ENCODE measurements around the gene TUBA8.
A peak's percentile ranks its signal among the peaks of the same experiment; 100 is the strongest.
"Not testable (repeated sequence)": the region's sequence is repeated elsewhere in the genome, so short reads cannot be mapped to it uniquely, and the experiment has no call there.

The TUBA8 gene

DNA sequence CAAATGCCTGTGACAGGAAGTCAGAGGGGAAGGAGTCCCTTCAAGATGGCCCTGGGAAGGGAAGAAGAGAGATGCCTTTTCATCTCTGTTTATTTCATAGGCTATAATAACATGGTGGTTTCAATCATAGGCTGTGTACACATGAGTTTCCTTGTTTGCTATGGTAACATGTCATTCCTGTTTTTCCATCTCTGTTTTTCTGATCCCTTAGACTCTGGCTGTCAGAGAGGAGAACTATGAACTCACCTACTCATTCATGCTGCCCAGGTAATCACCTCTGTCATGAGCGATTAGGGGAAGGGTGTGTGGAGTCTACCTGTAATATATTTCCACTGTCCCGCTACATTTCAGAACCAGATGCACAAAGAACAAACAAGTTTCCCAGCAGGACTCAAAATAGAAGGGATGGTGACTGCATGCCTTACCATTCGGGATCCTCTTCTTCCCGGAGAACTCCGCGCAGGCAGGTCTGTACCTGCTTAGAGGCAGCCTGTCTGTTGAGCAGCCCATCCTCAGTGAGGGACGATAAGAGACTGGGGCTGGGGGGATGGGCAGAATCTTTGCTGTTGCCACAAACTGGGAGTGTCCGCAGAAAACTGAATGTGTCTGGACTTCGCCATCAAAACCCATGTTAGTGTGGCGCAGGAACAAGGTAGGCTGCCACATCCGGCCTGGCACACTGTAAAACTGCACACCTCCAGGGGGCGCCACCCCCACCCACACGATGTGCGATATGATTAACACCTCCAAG lies 39.9 kb upstream of the TUBA8 start:
- peak in 1 of 2 experiments; percentile 37 for DNase-seq (ENCODE audit: low spot score in 2 of 2)
- Histone ChIP-seq H3K4me1 (no peaks in the 10 kb centered on the region), H3K9me3 (no peaks in the 10 kb centered on the region), H3K36me3 (replicated peaks) (no peaks in the 10 kb centered on the region), H3K4me3 (no peak overlapping the region), H3K27me3 (ENCODE audit: low read depth) (peaks cover 35% of the 10 kb centered on the region)
- in situ Hi-C loops (cut with MboI; ENCODE audit: low sequenced_read_pairs): loop anchor here (5.0 kb wide), 1 partner anchor 328 kb away; no protein-coding TSS in a partner anchor

- DNase-seq (ENCODE audit: low spot score in 2 of 2); H3K4me1 ChIP-seq; H3K36me3 ChIP-seq (replicated peaks); H3K4me3 ChIP-seq; H3K9me3 ChIP-seq: not testable (repeated sequence)
- in situ Hi-C loops (cut with MboI; ENCODE audit: low sequenced_read_pairs): loop anchor here (5.0 kb wide), 1 partner anchor 329 kb away; no protein-coding TSS in a partner anchor
- peaks cover 28% of the 10 kb centered on the region for H3K27me3 ChIP-seq (ENCODE audit: low read depth)
Observed at GRCh38 chr22:18071307-18071967, 39.2 kb upstream of the TUBA8 start.

DNA sequence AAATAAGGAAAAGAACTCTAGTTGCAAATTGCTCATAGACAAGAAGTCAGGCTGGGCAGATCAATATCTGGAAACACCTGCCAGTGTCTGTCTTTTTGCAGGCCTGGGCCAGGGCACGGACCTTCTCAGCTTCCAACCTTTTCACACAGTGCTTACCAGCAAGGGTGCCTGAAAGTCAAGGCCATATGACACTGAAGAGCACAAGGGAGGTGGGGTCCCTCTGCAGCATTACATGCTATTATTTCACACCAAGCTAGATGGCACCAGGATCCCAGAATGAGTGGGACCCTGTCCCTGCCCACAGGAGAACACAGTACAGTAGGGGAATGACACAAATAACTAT lies 38.7 kb upstream of the TUBA8 start:
- Histone ChIP-seq H3K9me3 (no peaks in the 10 kb centered on the region), H3K4me1 (peaks cover 6% of the 10 kb centered on the region), H3K36me3 (replicated peaks) (no peaks in the 10 kb centered on the region)

GRCh38 chr22:18073467-18073866 lies 37.1 kb upstream of the TUBA8 start:
- no peak for DNase-seq (ENCODE audit: low spot score in 2 of 2)
- Histone ChIP-seq H3K27me3 (ENCODE audit: low read depth) (peaks cover 12% of the 10 kb centered on the region; the same call in 1 of the 2 replicates), H3K9me3 (no peaks in the 10 kb centered on the region), H3K36me3 (replicated peaks) (no peaks in the 10 kb centered on the region), H3K4me1 (peaks cover 8% of the 10 kb centered on the region), H3K4me3 (no peak overlapping the region)
- in situ Hi-C loops (cut with MboI; ENCODE audit: low sequenced_read_pairs): loop anchor here (5.0 kb wide), 1 partner anchor 331 kb away; no protein-coding TSS in a partner anchor

More for the DNA sequence above, 38.7 kb upstream of the TUBA8 start:
- Histone ChIP-seq H3K4me3 (no peak overlapping the region), H3K27me3 (ENCODE audit: low read depth) (peaks cover 25% of the 10 kb centered on the region)
- DNase-seq (ENCODE audit: low spot score in 2 of 2): no peak
- in situ Hi-C loops (cut with MboI; ENCODE audit: low sequenced_read_pairs): loop anchor here (5.0 kb wide), 1 partner anchor 330 kb away; no protein-coding TSS in a partner anchor

DNA sequence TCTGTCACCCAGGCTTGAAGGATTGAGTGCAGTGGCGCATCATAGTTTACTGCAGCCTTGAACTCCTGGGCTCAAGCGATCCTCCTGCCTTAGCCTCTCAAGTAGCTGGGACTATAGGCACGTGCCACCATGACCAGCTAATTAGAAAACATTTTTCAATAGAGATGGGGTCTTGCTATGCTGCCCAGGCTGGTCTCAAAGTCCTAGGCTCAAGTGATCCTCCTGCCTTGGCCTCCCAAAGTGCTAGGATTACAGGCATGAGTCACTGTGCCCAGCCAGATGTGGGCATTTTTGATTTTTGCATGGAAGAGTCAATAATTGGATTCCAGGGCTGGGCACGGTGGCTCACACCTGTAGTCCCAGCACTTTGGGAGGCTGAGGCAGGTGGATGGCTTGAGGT lies 36.7 kb upstream of the TUBA8 start:
- not testable (repeated sequence) for DNase-seq (ENCODE audit: low spot score in 2 of 2); H3K9me3 ChIP-seq; H3K36me3 ChIP-seq (replicated peaks); H3K27me3 ChIP-seq (ENCODE audit: low read depth); H3K4me3 ChIP-seq
- peaks cover 10% of the 10 kb centered on the region for H3K4me1 ChIP-seq
- in situ Hi-C loops (cut with MboI; ENCODE audit: low sequenced_read_pairs): loop anchor here (5.0 kb wide), 1 partner anchor 332 kb away; no protein-coding TSS in a partner anchor

GRCh38 chr22:18075101-18075719 lies 35.4 kb upstream of the TUBA8 start:
- Histone ChIP-seq H3K4me1 (peaks cover 15% of the 10 kb centered on the region), H3K4me3 (no peak overlapping the region), H3K27me3 (ENCODE audit: low read depth) (peaks cover 3% of the 10 kb centered on the region; the same call in 1 of the 2 replicates), H3K9me3 (no peaks in the 10 kb centered on the region), H3K36me3 (replicated peaks) (peaks cover 7% of the 10 kb centered on the region)
- DNase-seq (ENCODE audit: low spot score in 2 of 2): no peak
- in situ Hi-C loops (cut with MboI; ENCODE audit: low sequenced_read_pairs): no loop called here

DNA sequence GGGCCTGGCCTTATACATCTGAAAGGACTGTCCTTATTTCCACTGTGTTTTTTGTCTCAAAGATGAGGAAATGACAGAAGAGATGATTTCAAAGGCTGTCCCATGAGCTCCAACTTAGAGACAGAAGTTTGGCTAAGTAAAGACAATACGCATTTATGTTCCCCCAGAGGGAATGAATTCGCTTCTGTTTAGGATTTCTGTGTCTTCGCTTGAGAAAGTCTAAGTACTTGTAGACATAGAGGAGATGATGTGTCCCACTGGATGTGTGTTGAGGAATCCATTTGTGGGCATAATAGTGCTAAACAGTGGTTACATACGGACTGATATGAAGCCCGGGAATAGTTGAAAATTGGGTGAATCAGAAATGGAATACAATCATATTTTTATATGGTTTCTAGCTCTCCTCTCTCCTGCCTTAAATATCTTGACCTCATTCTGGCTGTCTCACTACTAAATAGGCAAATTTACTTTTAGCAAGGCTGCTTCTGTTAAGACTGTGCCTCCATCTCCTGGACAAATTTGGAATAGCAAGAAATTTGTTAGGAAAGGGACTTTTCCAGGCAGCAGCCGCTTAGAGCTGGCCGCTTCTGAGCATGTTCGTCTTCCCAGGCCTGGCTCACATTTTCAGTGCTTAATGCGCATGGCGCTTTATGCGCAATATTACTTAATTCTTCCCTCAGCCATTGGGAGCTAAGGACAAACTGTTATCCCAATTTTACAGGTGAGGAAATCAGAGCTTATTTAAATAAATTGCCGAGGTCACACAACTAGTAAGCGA lies 34.7 kb upstream of the TUBA8 start:
- H3K36me3 ChIP-seq (replicated peaks): peaks cover 14% of the 10 kb centered on the region
- H3K9me3 ChIP-seq: no peaks in the 10 kb centered on the region
- H3K27me3 ChIP-seq (ENCODE audit: low read depth): no peaks in the 10 kb centered on the region
- DNase-seq (ENCODE audit: low spot score in 2 of 2): peak; percentile 68 to 70
- H3K4me1 ChIP-seq: peaks cover 15% of the 10 kb centered on the region
- no peak overlapping the region for H3K4me3 ChIP-seq
- in situ Hi-C loops (cut with MboI; ENCODE audit: low sequenced_read_pairs): no loop called here

DNA sequence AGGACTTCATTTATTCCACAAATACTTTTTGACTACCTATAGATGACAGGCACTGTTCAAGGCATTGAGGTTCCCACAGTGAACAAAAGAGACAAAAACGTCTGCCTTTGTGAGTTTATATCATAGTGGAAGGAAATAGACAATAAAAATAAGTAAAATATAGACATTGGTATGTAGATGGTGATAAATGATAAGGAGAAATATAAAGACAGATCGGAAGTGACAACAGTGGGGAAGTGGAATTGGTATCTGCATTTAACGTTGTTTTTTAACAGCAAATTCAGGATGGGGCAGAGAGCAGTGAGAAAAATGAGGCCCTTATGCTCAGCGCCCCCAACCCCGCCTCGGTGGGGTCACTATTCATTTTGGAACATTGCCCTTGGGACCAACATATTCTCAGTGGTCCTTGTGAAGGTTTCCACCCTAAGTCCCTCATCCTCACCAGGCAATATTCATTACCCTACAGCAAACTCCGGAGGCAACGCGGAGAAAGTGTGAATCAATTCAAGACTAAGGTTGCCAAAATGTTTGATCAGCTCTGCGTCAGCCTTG lies 33.4 kb upstream of the TUBA8 start:
- peaks cover 27% of the 10 kb centered on the region for H3K36me3 ChIP-seq (replicated peaks)
- in situ Hi-C loops (cut with MboI; ENCODE audit: low sequenced_read_pairs): no loop called here
- H3K4me1 ChIP-seq: peaks cover 15% of the 10 kb centered on the region
- no peak for DNase-seq (ENCODE audit: low spot score in 2 of 2)
- H3K4me3 ChIP-seq: peak overlapping the region; percentile 89
- H3K9me3 ChIP-seq: no peaks in the 10 kb centered on the region
- no peaks in the 10 kb centered on the region for H3K27me3 ChIP-seq (ENCODE audit: low read depth)

DNA sequence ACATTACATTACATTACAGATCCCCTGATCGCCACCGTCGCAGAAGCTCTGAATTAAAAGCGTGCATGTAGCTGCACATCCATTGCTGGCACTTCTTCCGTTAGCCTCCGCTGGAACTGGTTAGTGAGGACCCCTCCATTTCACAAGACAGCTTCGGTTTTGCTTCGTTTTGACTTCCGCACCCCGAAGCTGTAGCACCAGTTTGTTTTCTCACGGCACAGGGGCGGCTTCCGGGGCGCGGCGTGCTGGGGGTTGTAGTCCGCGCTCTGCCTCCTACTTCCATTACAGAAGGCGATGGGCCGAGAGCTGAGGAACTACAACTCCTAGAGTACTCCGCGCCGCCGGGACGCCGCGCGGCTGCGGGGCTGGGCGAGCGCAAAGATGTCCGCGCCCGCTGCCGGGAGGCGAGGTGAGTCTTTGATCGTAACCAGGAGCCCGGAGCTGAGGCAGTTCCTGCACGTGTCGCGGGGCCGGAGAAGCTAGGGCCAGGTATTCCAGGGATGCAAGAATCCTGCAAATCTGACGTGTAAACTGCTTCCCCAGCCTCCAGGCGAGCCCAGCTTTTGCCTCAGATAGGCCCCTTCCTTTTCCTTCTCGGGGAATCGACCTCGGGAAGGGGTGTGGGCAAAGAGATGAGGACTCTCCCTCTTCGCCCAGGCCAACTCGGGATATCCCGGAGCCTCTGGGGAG lies 32.8 kb upstream of the TUBA8 start, which contains the start of gene PEX26:
PEX26 (plus strand) TSS at position 352 of the 690 bp plus-strand sequence. CDS start 387 bp downstream, outside the sequence.
- Histone ChIP-seq H3K9me3 (no peaks in the 10 kb centered on the region), H3K36me3 (replicated peaks) (peaks cover 33% of the 10 kb centered on the region), H3K27me3 (ENCODE audit: low read depth) (no peaks in the 10 kb centered on the region), H3K4me3 (peak within 1 kb of the TSS; percentile 89), H3K4me1 (peaks cover 15% of the 10 kb centered on the region)
- in situ Hi-C loops (cut with MboI; ENCODE audit: low sequenced_read_pairs): no loop called here
- peak; percentile 92 to 94 for DNase-seq (ENCODE audit: low spot score in 2 of 2)

- Histone ChIP-seq H3K27me3 (ENCODE audit: low read depth) (no peaks in the 10 kb centered on the region), H3K36me3 (replicated peaks) (peaks cover 40% of the 10 kb centered on the region), H3K4me1 (peaks cover 15% of the 10 kb centered on the region), H3K4me3 (peak overlapping the region; percentile 89), H3K9me3 (no peaks in the 10 kb centered on the region)
- DNase-seq (ENCODE audit: low spot score in 2 of 2): peak in 1 of 2 experiments; percentile 50
- in situ Hi-C loops (cut with MboI; ENCODE audit: low sequenced_read_pairs): no loop called here
Observed at GRCh38 chr22:18078329-18079041, 32.1 kb upstream of the TUBA8 start.

GRCh38 chr22:18079706-18080233 lies 30.8 kb upstream of the TUBA8 start:
- peaks cover 15% of the 10 kb centered on the region for H3K4me1 ChIP-seq
- no peaks in the 10 kb centered on the region for H3K9me3 ChIP-seq
- H3K36me3 ChIP-seq (replicated peaks): peaks cover 51% of the 10 kb centered on the region
- in situ Hi-C loops (cut with MboI; ENCODE audit: low sequenced_read_pairs): no loop called here
- no peak overlapping the region for H3K4me3 ChIP-seq
- no peaks in the 10 kb centered on the region for H3K27me3 ChIP-seq (ENCODE audit: low read depth)
- DNase-seq (ENCODE audit: low spot score in 2 of 2): no peak

DNA sequence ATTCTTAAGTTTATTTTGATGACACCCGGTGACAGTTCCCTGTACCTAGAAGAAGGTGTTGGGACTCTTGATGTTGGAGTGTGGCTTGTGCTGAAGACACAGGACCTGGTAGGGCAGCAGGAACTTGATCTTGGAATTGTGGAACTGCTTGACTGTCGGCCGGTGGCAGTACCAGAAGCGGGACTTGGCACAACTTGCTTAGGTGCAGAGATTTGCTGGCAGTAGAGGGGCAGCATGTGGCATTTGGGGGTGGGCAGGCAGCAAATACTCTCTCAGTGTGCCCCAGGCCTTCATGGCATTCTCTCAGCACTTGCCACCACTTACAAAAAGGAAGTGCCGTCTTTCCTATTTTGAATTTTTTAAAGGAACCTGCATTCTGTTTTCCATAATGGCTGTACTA lies 29.2 kb upstream of the TUBA8 start:
- in situ Hi-C loops (cut with MboI; ENCODE audit: low sequenced_read_pairs): no loop called here
- peaks cover 64% of the 10 kb centered on the region for H3K36me3 ChIP-seq (replicated peaks)

More for the DNA sequence above, 29.2 kb upstream of the TUBA8 start:
- no peaks in the 10 kb centered on the region for H3K9me3 ChIP-seq
- no peak for DNase-seq (ENCODE audit: low spot score in 2 of 2)
- H3K4me1 ChIP-seq: peaks cover 14% of the 10 kb centered on the region
- H3K4me3 ChIP-seq: no peak overlapping the region
- H3K27me3 ChIP-seq (ENCODE audit: low read depth): no peaks in the 10 kb centered on the region

Measured in HAP-1 (cell line).